Ishikawa (cell line): Measurements from ENCODE around the gene LATS1.

Source experiments
- CEBPB ChIP-seq: IDR thresholded peaks from 2 replicates; pipeline ENCODE4 v1.6.1; 2012
- CREB1 ChIP-seq: IDR thresholded peaks from 2 replicates; pipeline ENCODE4 v1.6.1; 2012; ENCODE audit warnings: low read depth
- EGR1 ChIP-seq: IDR thresholded peaks from 2 replicates; pipeline ENCODE4 v1.6.1; 2012
- EP300 ChIP-seq: IDR thresholded peaks from 2 replicates; pipeline ENCODE4 v1.6.1; 2012; ENCODE audit warnings: borderline replicate concordance
- FOXM1 ChIP-seq: IDR thresholded peaks from 2 replicates; pipeline ENCODE4 v1.6.1; 2012; ENCODE audit warnings: low read depth, borderline replicate concordance
- NFIC ChIP-seq: IDR thresholded peaks from 2 replicates; pipeline ENCODE4 v1.6.1; 2012
- RAD21 ChIP-seq: IDR thresholded peaks from 2 replicates; pipeline ENCODE4 v1.6.1; 2012; ENCODE audit warnings: low read depth
- REST ChIP-seq: IDR thresholded peaks from 2 replicates; pipeline ENCODE4 v1.6.1; 2012; ENCODE audit warnings: low read depth, mild to moderate bottlenecking
- TAF1 ChIP-seq: IDR thresholded peaks from 2 replicates; pipeline ENCODE4 v1.6.1; 2012; ENCODE audit warnings: low read depth, mild to moderate bottlenecking
- TCF12 ChIP-seq: IDR thresholded peaks from 2 replicates; pipeline ENCODE4 v1.6.1; 2012; ENCODE audit warnings: low read depth
- TEAD4 ChIP-seq: IDR thresholded peaks from 2 replicates; pipeline ENCODE4 v1.6.1; 2012
- YY1 ChIP-seq: IDR thresholded peaks from 2 replicates; pipeline ENCODE4 v1.6.1; 2012; ENCODE audit warnings: low read depth
- ZBTB7A ChIP-seq: IDR thresholded peaks from 2 replicates; pipeline ENCODE4 v1.6.1; 2012; ENCODE audit warnings: low read depth
- TF ChIP-seq, protein P1 (sequence below): IDR thresholded peaks from 2 replicates; pipeline ENCODE4 v1.6.1; 2012

GRCh38 chr6:149691201-149691600 is 26.7 kb downstream of the LATS1 start:
- TF ChIP-seq TAF1 (no peak), NFIC (no peak), REST (no peak), CEBPB (no peak), EP300 (no peak), RAD21 (no peak), TEAD4 (no peak), ZBTB7A (no peak), CREB1 (no peak), FOXM1 (no peak), EGR1 (no peak), YY1 (no peak), TCF12 (no peak)
- TF ChIP-seq, protein P1, sequence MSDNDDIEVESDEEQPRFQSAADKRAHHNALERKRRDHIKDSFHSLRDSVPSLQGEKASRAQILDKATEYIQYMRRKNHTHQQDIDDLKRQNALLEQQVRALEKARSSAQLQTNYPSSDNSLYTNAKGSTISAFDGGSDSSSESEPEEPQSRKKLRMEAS, result no peak
